Fibroblast of skin of left biceps (primary cell): ENCODE measurements around the gene RBM28.

Experiments
- DNase-seq, 2 experiments: peaks; one replicate each; pipeline ENCODE4 v3.0.0-alpha.2; 2013; ENCODE audit warnings: low read depth in 2 of 2

RBM28 gene, protein sequence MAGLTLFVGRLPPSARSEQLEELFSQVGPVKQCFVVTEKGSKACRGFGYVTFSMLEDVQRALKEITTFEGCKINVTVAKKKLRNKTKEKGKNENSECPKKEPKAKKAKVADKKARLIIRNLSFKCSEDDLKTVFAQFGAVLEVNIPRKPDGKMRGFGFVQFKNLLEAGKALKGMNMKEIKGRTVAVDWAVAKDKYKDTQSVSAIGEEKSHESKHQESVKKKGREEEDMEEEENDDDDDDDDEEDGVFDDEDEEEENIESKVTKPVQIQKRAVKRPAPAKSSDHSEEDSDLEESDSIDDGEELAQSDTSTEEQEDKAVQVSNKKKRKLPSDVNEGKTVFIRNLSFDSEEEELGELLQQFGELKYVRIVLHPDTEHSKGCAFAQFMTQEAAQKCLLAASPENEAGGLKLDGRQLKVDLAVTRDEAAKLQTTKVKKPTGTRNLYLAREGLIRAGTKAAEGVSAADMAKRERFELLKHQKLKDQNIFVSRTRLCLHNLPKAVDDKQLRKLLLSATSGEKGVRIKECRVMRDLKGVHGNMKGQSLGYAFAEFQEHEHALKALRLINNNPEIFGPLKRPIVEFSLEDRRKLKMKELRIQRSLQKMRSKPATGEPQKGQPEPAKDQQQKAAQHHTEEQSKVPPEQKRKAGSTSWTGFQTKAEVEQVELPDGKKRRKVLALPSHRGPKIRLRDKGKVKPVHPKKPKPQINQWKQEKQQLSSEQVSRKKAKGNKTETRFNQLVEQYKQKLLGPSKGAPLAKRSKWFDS

DNA sequence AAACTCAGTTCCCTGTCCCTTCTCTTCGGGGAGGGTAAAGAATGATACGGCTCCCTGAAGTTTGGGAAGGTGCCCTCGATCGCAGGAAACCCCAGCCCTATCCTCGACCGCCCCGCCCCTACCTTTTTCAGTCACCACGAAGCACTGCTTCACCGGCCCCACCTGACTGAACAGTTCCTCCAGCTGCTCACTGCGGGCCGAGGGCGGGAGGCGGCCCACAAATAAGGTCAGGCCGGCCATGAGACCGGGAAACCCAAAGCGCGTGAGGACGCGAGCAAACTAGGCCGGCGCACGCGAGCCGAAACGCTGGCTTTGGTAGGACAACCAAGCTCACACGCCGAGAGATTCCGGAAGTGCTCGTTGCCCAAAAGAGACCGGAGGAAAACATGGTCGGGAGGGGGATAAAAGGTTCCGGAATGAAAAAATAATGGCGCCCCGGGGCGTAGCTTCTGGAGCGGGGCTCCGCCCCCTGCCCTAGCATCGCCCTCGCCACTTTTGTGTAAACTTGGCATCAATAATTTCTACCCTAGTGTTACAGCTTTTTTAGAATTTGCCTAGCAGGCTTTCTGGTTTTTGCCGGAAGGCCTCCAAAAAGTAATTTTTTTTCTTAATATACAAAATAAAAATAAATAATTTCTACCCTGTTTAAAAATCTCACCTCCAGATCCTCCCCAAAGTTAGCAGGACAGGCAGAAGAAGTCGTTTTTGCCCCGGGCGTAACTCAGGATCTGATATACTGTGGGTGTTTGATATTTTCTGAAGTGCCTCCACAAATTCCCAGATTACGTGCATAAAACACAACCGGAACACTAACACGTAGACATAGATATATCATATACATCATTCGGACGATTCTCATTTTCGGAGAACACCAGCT is at the start of gene RBM28:
Gene RBM28, minus strand, starts transcription at position 355 of the 877 bp plus-strand sequence. Its CDS starts 115 bp downstream, at position 240.
- peak; percentile 77 to 78 for DNase-seq

DNA sequence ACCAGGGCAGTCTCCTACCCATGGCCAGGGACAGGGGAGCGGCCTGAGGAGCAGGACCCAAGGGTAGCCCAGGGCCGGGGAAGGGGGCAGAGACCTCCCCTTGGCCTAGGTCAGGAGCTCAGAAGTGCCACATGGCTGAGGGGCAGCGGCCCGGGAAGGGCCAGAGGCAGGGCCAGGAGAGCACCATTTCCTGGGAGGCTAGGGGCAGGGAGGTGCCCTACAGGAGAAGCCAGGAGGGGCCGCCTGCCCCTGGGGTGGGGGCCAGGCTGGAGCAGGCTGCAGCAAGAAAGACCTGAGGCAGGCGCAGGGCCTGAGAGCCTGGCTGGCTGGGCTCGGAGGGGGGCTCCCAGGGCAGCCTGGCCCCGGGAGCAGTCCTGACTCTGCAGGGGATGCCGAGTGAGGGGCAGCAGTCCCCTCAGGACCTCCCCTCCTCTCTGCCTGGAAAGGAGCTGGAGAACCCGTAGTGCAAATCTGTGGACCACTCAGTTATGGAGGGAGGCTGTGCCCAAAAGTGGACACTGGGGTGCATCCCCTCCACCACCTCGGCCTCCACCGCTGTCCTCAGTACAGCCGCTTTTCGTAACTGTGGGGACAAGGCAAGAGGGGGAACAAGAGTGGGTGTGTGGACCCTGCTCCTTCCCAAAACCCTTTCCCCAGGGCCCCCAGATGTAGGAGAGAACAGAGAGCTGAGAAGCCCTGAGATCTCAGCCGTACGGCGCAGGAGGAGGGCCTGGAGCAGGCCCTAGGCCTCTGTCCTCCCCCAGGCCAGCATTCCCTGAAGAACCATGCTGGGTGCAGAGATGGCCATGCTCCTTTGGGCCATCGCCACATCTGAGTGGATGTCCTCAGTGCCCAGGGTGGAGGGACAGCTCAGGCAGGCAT is 49.0 kb upstream of the RBM28 start:
- DNase-seq: no peak

DNA sequence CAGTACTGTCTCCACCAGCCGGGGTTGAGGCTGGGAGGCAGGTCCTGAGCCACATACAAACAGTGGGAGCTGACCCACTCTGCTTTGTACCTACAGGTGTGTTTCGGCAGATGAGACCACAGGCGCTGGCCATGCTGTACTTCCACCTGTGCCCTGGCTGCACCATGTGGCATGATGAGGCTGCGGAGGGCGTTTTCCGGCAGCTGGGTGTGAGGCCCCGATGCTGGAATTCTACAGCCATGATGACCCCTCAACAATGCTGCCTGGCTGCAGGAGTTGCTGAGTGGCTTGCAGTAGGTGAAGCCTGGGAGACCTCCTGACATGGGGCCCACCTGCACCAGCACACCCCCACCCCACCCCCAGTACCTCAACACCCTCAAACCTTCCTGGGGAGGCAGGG is 48.1 kb upstream of the RBM28 start:
- DNase-seq: no peak

DNA sequence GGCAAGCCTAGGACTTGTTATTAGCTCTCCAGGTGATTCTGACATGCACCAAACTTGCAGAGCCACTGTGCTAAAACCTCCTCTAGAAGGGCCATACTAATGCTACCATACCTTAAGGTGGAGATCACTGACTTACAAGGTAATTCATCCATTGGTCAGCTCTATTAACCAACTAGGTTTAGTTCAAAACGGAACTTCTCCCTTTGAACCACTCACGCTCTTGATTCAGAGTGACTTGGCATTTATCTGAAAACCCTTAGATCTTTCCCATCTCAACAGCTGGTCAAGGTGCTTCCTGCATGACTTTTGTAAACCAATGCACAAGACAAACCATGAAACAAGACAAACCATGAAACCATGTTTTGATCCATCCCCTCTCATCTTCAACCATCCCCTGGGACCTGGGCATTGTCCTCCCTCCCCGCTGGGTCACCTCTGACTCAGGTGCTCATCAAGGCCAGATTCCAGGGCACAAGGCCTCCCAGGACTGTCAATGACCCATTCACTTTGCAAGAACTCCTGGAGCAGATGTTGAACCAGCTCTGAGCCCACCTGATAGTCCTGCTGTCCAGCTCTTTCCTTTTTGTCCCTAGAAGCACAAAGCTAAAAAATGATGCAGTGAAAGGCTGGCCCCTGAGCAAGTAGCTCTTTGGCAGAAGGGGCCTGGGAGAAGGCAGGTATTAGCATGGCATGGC is 47.3 kb upstream of the RBM28 start:
- no peak for DNase-seq

DNA sequence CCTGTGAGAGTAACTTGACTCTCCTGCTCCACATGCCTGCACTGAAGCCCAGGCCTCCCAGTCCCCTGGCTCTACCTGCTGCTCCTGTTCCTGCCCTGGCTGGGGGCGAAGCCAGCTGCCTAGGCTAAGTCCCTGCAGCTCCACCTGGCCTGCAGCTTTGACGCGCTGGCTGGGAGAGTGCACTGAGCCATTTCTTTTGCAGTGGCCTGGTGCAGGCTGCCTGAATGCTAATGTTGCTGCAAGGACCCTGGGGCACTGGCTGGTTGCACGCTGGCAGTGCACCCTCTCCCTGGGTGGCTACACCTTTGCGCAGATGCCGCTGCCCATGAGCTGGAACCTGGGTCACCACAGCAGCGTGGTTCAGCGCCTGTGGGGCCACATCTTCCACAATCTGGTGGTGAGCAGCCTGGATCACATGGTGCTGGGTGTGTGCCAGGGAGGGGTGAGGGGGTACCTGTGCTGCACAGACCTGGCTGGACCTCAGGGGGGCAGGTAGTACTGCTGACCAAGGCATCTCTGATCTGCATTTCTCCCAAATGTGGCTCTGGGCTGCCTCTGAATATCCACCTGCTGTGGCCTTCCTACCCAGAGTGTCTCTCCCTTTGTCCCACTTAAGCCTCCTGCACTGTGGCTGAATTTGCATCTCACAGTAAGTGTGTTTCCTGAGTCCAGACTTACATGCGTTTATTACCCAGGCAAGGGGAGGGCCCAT is 46.1 kb upstream of the RBM28 start:
- no peak for DNase-seq

DNA sequence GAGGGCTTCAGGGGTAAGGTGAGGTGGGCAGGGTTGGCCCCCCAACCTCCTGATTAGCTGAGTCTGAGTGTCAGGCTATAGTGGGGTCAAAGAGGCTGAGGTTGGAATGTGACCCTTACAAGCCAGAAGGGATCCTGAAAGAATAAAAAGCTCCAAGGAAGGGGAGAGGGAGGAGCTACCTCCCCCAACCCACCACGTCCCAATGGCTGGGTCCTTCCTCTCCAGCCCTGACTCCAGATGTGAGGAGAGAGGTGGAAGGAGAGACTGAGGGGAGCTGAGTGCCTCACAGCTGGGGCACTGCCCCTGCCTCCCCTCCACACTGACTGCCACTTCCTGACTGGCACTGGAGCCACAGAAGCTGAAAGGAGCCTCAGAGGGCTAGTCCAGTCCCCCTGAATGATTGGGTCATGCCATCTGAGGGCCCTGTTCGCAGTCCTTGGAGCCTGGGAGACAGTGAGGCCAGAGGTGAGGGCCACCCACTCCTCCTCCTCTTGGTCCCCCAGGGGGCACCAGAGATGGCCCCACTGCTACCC is 45.4 kb upstream of the RBM28 start:
- DNase-seq: no peak

DNA sequence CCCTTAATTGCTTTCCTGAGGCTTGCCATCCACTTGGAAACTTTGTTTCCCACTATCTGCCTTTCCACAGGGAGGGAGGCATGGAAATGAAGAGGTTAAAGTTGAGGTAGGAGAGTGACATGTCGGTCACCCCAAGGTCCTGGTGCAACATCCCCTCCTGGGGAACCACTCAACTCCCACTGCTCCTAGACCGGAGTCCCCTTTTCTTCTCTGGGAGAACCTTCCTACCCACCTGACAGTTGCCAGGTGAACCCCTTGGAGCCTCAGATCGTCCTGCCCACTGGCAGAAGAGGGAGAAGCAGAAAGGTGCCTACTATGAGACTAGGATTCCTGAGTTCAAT is 44.4 kb upstream of the RBM28 start:
- no peak for DNase-seq

DNA sequence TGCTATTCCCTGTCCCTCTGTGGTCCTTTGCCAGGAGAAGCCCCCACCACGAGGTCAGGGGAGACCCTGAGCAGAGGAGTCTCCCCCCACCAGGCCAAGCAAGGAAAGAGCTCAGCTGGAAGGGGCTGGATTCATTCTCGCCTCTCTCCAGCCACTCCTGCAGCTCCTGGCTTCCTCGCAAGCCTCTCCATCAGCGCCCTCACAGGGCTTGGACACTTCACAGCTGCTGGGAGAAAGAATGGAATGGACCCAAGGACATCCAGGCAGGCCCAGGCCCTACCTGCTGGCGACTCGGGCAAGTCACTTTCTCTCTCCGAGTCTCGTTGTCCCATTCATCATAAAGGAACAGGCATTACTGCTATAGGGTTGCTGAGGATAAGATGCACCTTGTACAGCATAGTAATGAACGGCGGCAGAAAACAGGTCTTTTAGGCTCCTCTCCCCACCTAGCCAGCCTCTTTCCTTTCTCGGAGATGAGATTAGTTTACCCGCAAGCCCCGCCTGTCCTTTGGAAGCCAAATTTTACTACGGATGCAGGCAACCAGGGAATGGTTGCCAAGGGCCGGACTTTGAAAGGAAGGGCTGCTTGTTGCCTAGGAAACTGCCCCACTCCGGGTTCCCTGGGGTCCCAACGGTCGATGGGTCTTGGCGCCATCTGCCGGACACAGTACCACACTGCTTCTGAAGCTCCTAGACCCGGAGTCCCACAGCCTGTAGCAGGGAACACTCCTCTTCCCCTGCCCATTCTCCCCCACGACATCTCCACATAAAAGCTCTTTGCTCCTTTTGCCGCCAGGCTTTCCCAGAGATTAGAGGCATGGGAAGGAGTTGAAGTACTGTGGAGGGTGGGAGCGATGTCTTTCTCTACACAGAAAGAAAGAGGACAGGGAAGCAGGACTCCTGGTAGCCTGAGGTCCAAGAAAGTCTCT is 43.8 kb upstream of the RBM28 start:
- DNase-seq: peak in 1 of 2 experiments; percentile 33

DNA sequence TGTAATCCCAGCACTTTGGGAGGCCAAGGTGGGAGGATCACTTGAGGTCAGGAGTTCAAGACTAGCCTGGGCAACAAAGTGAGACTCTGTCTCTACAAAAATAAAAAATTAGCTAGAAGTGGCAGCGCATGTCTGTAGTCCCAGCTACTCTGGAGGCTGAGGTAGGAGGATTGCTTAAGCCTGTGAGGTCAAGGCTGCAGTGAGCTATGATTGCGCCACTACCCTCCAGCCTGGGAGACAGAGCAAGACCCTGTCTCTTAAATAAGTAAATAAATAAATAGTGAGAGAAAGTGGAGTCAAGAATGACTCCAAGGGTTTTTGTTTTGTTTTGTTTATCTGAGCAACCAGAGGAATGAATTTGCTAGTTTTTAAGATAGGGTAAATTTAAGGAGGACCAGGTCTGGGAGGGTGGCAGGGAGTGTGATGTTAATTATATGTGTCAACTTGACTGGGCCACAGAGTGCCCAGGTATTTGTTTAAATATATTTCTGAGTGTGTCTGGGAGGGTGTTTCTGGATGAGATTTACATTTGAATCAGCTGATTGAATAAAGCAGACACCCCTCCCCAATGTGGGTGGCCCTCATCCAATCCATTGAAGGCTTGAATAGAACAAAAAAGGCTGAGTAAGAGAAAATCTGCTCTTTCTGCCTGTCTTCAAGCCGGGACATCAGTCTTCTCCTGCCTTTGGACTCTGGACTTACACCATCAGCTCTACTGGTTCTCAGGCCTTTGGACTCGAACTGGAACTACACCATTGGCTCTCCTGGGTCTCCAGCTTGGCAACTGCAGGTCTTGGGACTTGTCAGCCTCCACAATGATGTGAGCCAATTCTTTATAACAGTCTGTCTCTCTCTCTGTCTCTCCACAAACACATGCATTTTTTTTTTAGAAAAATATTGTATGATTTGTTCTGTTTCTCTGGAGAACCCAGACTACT is 42.5 kb upstream of the RBM28 start:
- DNase-seq: no peak

DNA sequence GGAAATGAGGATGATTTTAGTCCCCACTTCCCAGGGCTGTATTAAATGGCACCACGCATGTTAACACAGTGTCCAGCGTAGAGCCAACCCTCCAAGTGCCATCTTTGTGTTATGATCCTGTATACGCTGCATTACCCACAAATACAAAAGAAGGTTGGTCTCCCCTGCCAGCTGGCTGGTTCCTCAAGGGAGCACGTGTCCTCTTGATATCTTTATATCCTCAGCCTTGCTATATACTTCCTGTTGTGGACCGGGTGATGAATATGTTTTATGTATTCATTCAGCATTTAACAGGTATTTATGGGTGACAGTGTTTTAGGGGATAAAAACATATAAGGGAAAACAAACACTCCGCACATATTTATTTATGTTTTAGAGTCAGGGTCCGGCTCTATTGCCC is 41.0 kb upstream of the RBM28 start:
- DNase-seq: no peak

DNA sequence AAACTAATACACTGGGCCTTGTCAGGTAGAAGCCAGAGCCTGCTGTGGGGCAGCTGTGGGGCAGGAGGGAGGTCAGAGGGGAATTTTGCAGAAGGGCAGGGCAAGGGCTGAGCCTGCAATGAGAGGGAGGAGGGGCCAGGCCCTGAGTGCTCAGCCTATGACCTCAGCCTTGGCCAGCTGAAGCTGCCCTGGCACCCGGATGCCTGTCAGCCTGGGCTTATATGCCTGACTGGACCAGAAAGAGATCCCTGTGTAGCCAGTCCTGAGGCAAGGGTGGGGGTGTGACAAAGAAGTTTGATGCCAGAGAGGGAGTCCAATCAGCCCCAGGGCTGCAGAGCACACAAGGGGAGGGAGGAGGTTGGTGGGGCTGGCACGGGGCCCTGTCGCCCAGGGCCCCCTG is 40.1 kb upstream of the RBM28 start:
- no peak for DNase-seq

DNA sequence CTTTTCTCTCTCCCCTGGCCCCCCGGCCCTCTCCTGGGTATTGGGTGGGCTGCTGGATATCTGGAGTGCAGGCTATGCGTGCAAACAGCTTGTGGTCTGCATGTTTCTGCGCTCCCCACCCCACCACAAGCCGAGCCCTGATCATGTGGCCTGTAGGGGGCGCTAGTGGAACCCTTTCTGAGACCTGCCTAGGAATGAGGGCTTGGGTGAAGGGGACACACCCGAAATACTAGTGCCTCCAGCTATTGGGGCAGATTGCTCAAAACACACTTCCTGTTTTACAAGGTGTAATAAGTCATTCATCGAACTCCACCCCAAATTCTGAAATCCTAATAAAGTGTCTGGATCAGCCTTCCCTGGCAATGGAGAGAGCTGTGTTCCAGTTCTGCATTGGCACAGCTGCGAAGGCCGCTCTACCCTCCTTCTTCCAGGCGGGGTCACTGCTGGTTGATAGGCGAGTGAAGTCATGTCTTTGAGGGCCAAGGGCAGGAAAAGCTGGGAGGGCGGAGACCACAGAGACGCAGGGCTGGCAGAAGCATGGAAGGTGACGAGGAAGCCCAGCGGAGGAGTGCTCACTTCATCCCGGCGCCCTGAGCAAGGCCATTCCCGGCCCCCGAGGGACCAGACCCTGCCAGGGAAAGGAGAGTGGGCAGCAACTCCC is 37.6 kb upstream of the RBM28 start:
- no peak for DNase-seq

DNA sequence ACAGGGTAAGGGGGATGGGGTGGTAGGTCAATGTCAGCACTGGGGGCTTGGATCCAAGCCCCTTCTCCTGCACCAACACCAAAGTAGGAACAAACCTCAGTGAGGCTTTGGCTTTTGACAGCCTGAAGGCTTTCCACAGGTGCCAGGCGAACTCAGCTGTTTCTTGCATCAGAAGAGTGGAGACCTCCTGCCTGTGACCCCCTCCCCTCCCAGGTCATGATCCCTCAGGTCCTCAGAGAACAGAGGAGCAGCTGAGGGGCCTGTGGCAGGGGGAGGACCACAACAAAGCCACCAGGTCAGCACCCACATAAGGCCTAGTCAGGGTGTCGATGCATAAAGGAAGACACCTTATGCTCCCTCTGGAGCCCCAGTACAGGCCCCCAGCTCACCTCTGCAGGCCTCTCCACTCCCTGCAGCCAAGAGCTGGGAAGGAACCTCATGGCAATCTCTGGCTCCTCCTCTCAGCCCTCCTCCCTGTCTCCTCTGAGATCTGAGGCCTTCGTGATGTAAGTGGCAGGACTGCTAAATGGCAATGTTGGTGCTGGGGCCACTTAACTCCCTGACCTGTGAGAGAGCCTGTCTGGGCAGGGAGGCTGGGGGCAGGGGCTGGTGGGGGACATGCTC is 36.9 kb upstream of the RBM28 start:
- DNase-seq: no peak

DNA sequence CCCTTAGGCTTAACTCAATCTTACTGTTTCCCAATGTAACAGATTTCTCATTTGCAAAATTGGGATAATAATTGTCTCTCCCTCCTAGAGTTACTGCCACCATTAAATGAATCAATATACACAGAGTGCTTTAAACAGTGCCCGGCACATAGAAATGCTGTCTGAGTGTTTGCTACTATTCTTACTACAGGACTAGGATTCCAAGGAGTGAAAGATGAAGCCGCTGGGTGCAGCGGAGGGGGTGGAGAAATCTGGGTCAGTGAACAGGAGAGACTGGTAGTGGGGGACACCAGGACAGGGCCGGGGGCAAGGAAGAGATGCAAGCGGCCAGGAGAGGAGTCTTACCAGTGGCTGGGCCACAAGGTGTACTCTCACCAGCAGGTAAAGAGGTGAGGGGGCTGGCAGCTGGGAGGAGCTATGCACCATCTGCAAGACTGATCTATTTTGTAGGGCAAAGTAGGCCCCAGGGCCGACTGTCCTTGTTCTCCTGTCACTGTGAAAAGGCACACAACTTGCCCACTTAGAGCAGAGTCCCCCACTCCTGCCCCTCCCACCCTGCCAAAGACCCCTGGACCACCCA is 36.3 kb upstream of the RBM28 start:
- no peak for DNase-seq

DNA sequence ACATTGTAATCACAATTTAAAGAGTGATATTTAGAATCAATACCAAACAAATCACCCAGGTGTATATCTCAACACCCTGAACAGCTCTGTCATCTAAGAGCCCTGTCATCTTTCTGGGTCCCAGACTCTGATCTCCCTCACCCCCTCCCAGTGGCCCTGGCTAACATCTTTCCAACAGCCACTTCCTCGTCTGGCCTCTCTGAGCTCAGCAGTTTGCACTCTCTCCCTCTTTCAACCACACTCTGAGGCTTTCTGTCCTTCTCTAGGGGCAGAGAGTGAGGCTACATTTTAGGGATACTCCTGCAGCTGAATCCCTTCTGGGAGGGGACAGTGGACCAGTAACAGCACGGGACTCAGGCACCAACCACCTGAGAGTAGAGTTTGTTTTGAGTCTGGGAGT is 34.9 kb upstream of the RBM28 start:
- DNase-seq: no peak

DNA sequence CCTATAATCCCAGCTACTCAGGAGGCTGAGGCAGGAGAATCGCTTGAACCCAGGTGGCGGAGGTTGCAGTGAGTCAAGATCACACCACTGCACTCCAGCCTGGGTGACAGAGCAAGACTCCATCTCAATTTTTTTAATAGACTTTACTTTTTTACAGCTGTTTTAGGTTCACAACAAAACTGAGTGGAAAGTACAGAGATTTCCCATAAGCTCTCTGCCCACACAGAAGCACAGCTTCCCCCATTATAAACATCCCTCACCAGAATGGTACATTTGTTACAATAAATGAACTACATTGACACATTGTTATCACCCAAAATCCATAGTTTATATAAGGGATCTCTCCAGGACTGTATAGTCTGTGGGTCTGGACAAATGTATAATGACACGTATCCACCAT is 32.4 kb upstream of the RBM28 start:
- DNase-seq: no peak
